Measurements from ENCODE around the gene ZNF462.

DNA sequence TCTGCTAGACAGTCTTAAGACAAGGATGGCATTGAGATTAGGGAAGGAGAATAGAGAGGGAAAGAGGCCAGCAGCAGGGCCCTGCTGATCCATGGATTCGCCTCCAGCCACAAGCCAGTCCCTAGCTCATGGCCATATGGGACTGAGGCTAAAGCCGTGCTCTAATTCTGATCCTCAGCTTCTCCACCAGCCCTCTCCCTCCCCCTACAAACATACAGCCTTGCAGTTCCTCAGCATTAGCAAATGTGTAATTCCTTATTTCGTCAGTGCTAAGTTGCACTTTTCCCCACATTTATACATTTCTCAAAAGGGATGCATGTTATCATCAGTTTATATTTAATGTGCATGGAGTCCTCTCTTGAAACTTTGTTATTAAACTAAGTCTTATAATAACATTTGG is 34.8 kb downstream of the ZNF462 start:
- TF ChIP-seq ARNT (IDR thresholded peaks at IDR 0.05), result no peak
- no peak for TF ChIP-seq FOXM1 (IDR thresholded peaks at IDR 0.05; ENCODE audit: borderline replicate concordance)
- no peak for TF ChIP-seq ELF4 (IDR thresholded peaks at IDR 0.05)
- no peak for TF ChIP-seq SUZ12 (IDR thresholded peaks at IDR 0.05)
- no peak for TF ChIP-seq BHLHE40 (IDR thresholded peaks at IDR 0.05; ENCODE audit: borderline replicate concordance)
- no peak for TF ChIP-seq SP1 (IDR thresholded peaks at IDR 0.05)
- no peak for TF ChIP-seq NFRKB (IDR thresholded peaks at IDR 0.05)
- no peak for TF ChIP-seq FOXK2 (IDR thresholded peaks at IDR 0.05)
- no peak for TF ChIP-seq HDGF (IDR thresholded peaks at IDR 0.05; ENCODE audit: borderline replicate concordance)
- no peak for TF ChIP-seq ZNF384 (IDR thresholded peaks at IDR 0.05)
- no peak for TF ChIP-seq TARDBP (IDR thresholded peaks at IDR 0.05)
- no peak for TF ChIP-seq CTBP1 (IDR thresholded peaks at IDR 0.05; ENCODE audit: borderline replicate concordance)
- no peak for TF ChIP-seq FOXA1 (IDR thresholded peaks at IDR 0.05)
- TF ChIP-seq, protein P1, sequence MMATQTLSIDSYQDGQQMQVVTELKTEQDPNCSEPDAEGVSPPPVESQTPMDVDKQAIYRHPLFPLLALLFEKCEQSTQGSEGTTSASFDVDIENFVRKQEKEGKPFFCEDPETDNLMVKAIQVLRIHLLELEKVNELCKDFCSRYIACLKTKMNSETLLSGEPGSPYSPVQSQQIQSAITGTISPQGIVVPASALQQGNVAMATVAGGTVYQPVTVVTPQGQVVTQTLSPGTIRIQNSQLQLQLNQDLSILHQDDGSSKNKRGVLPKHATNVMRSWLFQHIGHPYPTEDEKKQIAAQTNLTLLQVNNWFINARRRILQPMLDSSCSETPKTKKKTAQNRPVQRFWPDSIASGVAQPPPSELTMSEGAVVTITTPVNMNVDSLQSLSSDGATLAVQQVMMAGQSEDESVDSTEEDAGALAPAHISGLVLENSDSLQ (IDR thresholded peaks at IDR 0.05), result no peak
